GM12892 (cell line): ENCODE data around the gene SUGCT.

ENCODE experiments used
- POLR2A ChIP-seq: IDR thresholded peaks from 2 replicates; pipeline ENCODE4 v1.6.1; 2011; ENCODE audit warnings: low read depth, low read length, control low read depth
- POLR2AphosphoS5 ChIP-seq: IDR thresholded peaks from 2 replicates; pipeline ENCODE4 v1.6.1; 2011; ENCODE audit warnings: low read depth, low read length, control low read depth
- TAF1 ChIP-seq: IDR thresholded peaks from 2 replicates; pipeline ENCODE4 v1.6.1; 2011; ENCODE audit warnings: low read depth, mild to moderate bottlenecking, control low read depth, low read length, borderline replicate concordance

DNA sequence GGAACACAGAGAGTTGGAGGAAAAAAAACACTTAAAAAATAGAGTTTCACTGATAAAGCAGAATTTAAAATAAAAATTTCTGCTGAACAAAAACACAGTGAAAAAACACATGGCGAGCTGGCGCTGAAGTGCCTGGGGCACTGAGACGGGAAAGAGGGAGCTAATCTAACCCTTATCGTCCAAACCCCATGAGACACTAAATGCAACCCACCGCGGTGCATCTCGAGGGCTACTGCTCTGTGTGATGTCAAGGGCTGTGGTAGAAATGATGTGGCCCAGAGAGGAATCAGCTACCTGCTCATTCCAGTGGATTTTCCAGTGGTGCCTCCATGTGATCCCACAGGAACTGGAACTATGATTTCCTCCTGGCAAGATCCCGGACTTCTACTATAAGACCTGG is 499.3 kb downstream of the SUGCT start:
- TF ChIP-seq POLR2A (no peak), POLR2AphosphoS5 (no peak), TAF1 (no peak)
